Measurements from ENCODE around the gene METAP2. TPM values are rescaled to one million over a fixed set of nuclear protein-coding genes. Genes with fewer than 3 reads are reported as not detected.
A peak's percentile ranks its signal among the peaks of the same experiment; 100 is the strongest.

Gene METAP2
- total and polyA plus RNA-seq, 2 of the 8 experiments (the other 6 are each of a cell fraction or from before 2014, with no cell fraction given) = 41.3 to 114 TPM

DNA sequence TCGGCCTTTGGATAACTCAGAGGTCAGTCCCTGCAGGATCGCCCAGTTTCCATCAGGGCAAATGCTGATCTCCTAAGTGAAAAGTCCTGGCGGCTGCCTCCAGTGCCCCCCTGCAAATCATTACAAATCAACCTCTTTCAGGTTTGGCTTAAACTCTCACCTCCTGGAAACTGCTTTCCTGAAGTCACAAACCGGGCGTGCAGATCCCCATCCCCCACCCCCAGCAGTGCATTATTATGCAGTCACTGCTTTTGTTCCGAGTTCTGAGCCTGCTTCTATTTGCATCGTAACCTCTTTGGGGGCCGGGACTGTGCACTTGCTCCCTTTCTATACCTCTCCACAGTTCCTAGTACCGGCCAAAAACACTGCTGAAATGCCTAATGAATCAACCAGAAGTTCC, 77.4 kb downstream of the METAP2 start, which contains the start of gene USP44 (continued):
- TF ChIP-seq, protein P1, sequence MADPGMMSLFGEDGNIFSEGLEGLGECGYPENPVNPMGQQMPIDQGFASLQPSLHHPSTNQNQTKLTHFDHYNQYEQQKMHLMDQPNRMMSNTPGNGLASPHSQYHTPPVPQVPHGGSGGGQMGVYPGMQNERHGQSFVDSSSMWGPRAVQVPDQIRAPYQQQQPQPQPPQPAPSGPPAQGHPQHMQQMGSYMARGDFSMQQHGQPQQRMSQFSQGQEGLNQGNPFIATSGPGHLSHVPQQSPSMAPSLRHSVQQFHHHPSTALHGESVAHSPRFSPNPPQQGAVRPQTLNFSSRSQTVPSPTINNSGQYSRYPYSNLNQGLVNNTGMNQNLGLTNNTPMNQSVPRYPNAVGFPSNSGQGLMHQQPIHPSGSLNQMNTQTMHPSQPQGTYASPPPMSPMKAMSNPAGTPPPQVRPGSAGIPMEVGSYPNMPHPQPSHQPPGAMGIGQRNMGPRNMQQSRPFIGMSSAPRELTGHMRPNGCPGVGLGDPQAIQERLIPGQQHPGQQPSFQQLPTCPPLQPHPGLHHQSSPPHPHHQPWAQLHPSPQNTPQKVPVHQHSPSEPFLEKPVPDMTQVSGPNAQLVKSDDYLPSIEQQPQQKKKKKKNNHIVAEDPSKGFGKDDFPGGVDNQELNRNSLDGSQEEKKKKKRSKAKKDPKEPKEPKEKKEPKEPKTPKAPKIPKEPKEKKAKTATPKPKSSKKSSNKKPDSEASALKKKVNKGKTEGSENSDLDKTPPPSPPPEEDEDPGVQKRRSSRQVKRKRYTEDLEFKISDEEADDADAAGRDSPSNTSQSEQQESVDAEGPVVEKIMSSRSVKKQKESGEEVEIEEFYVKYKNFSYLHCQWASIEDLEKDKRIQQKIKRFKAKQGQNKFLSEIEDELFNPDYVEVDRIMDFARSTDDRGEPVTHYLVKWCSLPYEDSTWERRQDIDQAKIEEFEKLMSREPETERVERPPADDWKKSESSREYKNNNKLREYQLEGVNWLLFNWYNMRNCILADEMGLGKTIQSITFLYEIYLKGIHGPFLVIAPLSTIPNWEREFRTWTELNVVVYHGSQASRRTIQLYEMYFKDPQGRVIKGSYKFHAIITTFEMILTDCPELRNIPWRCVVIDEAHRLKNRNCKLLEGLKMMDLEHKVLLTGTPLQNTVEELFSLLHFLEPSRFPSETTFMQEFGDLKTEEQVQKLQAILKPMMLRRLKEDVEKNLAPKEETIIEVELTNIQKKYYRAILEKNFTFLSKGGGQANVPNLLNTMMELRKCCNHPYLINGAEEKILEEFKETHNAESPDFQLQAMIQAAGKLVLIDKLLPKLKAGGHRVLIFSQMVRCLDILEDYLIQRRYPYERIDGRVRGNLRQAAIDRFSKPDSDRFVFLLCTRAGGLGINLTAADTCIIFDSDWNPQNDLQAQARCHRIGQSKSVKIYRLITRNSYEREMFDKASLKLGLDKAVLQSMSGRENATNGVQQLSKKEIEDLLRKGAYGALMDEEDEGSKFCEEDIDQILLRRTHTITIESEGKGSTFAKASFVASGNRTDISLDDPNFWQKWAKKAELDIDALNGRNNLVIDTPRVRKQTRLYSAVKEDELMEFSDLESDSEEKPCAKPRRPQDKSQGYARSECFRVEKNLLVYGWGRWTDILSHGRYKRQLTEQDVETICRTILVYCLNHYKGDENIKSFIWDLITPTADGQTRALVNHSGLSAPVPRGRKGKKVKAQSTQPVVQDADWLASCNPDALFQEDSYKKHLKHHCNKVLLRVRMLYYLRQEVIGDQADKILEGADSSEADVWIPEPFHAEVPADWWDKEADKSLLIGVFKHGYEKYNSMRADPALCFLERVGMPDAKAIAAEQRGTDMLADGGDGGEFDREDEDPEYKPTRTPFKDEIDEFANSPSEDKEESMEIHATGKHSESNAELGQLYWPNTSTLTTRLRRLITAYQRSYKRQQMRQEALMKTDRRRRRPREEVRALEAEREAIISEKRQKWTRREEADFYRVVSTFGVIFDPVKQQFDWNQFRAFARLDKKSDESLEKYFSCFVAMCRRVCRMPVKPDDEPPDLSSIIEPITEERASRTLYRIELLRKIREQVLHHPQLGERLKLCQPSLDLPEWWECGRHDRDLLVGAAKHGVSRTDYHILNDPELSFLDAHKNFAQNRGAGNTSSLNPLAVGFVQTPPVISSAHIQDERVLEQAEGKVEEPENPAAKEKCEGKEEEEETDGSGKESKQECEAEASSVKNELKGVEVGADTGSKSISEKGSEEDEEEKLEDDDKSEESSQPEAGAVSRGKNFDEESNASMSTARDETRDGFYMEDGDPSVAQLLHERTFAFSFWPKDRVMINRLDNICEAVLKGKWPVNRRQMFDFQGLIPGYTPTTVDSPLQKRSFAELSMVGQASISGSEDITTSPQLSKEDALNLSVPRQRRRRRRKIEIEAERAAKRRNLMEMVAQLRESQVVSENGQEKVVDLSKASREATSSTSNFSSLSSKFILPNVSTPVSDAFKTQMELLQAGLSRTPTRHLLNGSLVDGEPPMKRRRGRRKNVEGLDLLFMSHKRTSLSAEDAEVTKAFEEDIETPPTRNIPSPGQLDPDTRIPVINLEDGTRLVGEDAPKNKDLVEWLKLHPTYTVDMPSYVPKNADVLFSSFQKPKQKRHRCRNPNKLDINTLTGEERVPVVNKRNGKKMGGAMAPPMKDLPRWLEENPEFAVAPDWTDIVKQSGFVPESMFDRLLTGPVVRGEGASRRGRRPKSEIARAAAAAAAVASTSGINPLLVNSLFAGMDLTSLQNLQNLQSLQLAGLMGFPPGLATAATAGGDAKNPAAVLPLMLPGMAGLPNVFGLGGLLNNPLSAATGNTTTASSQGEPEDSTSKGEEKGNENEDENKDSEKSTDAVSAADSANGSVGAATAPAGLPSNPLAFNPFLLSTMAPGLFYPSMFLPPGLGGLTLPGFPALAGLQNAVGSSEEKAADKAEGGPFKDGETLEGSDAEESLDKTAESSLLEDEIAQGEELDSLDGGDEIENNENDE (IDR thresholded peaks at IDR 0.05; ENCODE audit: insufficient replicate concordance, low read length) = peak; percentile 92
- no peak for TF ChIP-seq CBX5 (IDR thresholded peaks at IDR 0.05; ENCODE audit: low read depth, low read length)
- no peak for TF ChIP-seq CEBPB (IDR thresholded peaks at IDR 0.05; ENCODE audit: low read depth, low read length)
- peak; percentile 57 for TF ChIP-seq NANOG (IDR thresholded peaks at IDR 0.05; ENCODE audit: insufficient read depth, low read depth, low read length, poor library complexity, severe bottlenecking)
- TF ChIP-seq, protein P2, sequence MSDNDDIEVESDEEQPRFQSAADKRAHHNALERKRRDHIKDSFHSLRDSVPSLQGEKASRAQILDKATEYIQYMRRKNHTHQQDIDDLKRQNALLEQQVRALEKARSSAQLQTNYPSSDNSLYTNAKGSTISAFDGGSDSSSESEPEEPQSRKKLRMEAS (IDR thresholded peaks at IDR 0.05) = peak; percentile 31; the same call in 1 of the 2 replicates
- no peak for TF ChIP-seq SP4 (IDR thresholded peaks at IDR 0.05; ENCODE audit: low read length)
- TF ChIP-seq MAFK (IDR thresholded peaks at IDR 0.05; ENCODE audit: low read depth, low read length) = no peak
- peak; percentile 93 for TF ChIP-seq ASH2L (IDR thresholded peaks at IDR 0.05; ENCODE audit: low read length)
- TF ChIP-seq CHD1 (IDR thresholded peaks at IDR 0.05; ENCODE audit: low read depth, low read length) = peak; percentile 56; the same call in 1 of the 2 replicates
- no peak for TF ChIP-seq CBX8 (IDR thresholded peaks at IDR 0.05; ENCODE audit: borderline replicate concordance, low read depth, low read length)
- TF ChIP-seq ZNF274 (IDR thresholded peaks at IDR 0.05; ENCODE audit: borderline replicate concordance, extremely low read depth, low read length) = no peak
- TF ChIP-seq POLR2A (IDR thresholded peaks at IDR 0.05; ENCODE audit: control extremely low read depth in 1 of 2, low read depth in 2 of 2, low read length in 2 of 2) = peak; percentile 85 to 87
- no peak for TF ChIP-seq RFX5 (IDR thresholded peaks at IDR 0.05; ENCODE audit: borderline replicate concordance, low read depth, low read length)

Data from H1 (cell line).